ENCODE results near the gene MED22. TPM values are rescaled to one million over a fixed set of nuclear protein-coding genes. Genes with fewer than 3 reads are reported as not detected.

MED22 gene
- total RNA-seq, 1 donor from 2014 or later, result 70.6 TPM

GRCh38 chr9:133294257-133294656, 53.7 kb downstream of the MED22 start:
- Mint-ChIP-seq H3K27me3 (ENCODE audit: low read depth) (peaks cover 40% of the 10 kb centered on the region), H3K27ac (ENCODE audit: unreplicated experiment) (no peak overlapping the region), H3K4me3 (no peak overlapping the region), H3K36me3 (ENCODE audit: low read depth) (peaks cover 2% of the 10 kb centered on the region), H3K9me3 (peaks cover 25% of the 10 kb centered on the region), H3K4me1 (no peaks in the 10 kb centered on the region)
- no peak for TF ChIP-seq CTCF (conservative IDR thresholded peaks at IDR 0.05)
- no peak for DNase-seq (ENCODE audit: low read depth, low spot score)

GRCh38 chr9:133290751-133291302, 57.1 kb downstream of the MED22 start:
- Mint-ChIP-seq H3K27ac (ENCODE audit: unreplicated experiment) (no peak overlapping the region), H3K36me3 (ENCODE audit: low read depth) (peaks cover 2% of the 10 kb centered on the region), H3K4me3 (no peak overlapping the region), H3K4me1 (no peaks in the 10 kb centered on the region), H3K9me3 (peaks cover 31% of the 10 kb centered on the region), H3K27me3 (ENCODE audit: low read depth) (peaks cover 23% of the 10 kb centered on the region)
- no peak for TF ChIP-seq CTCF (conservative IDR thresholded peaks at IDR 0.05)
- no peak for DNase-seq (ENCODE audit: low read depth, low spot score)

Other genes with a start within 250 kb of the MED22 start
- 72.4 and 73.8 TPM in 2 replicates for gene RALGDS, start 226.9 kb downstream of the MED22 start, total RNA-seq
- gene GBGT1, start 184.2 kb downstream of the MED22 start, total RNA-seq, result 12.9 and 13.8 TPM in 2 replicates
- gene OBP2B, start 138.9 kb downstream of the MED22 start, total RNA-seq, result not detected in 2 replicates
- gene ABO, start 72.9 kb downstream of the MED22 start, total RNA-seq, result 0.11 and 0.40 TPM in 2 replicates
- 22.4 and 23.9 TPM in 2 replicates for gene SURF6, start 11.9 kb downstream of the MED22 start, total RNA-seq
- gene RPL7A, start 87 bp upstream of the MED22 start, total RNA-seq, result 2,746 and 2,748 TPM in 2 replicates
- gene SURF1, start 8.4 kb upstream of the MED22 start, total RNA-seq, result 32.0 and 32.1 TPM in 2 replicates
- gene SURF2, start 8.4 kb upstream of the MED22 start, total RNA-seq, result 31.8 and 34.3 TPM in 2 replicates
- 121 and 136 TPM in 2 replicates for gene SURF4, start 27.9 kb upstream of the MED22 start, total RNA-seq
- 2.8 and 2.9 TPM in 2 replicates for gene STKLD1, start 28.2 kb upstream of the MED22 start, total RNA-seq
- gene REXO4, start 69.9 kb upstream of the MED22 start, total RNA-seq, result 34.0 and 35.4 TPM in 2 replicates
- 5.8 and 6.0 TPM in 2 replicates for gene ADAMTS13, start 74.2 kb upstream of the MED22 start, total RNA-seq
- gene CACFD1, start 111.8 kb upstream of the MED22 start, total RNA-seq, result 42.6 and 45.8 TPM in 2 replicates
- 29.0 and 30.9 TPM in 2 replicates for gene SLC2A6, start 131.0 kb upstream of the MED22 start, total RNA-seq
- gene MYMK, start 176.8 kb upstream of the MED22 start, total RNA-seq, result not detected in 2 replicates
- gene ADAMTSL2, start 186.6 kb upstream of the MED22 start, total RNA-seq, result 0.16 and 0.20 TPM in 2 replicates

Data from neural crest cell (in vitro differentiated cells).